ENCODE results near the gene STK39.
A peak's percentile ranks its signal among the peaks of the same experiment; 100 is the strongest.
"Not testable (repeated sequence)": the region's sequence is repeated elsewhere in the genome, so short reads cannot be mapped to it uniquely, and the experiment has no call there.

Gene STK39

GRCh38 chr2:168247341-168248261, at the start of gene STK39:
TSS of gene STK39 (minus strand) at chr2:168247595. CDS start at chr2:168247435, 160 bp downstream.
- peak; percentile 83 for DNase-seq

- no peak for DNase-seq
These were observed 47.7 kb upstream of the STK39 start for GRCh38 chr2:168295051-168295450.

- no peak for DNase-seq
These were observed 47.0 kb upstream of the STK39 start for GRCh38 chr2:168294409-168294808.

GRCh38 chr2:168293766-168294165, 46.4 kb upstream of the STK39 start:
- DNase-seq = no peak

GRCh38 chr2:168290391-168290790, 43.0 kb upstream of the STK39 start:
- no peak for DNase-seq

GRCh38 chr2:168289880-168290279, 42.5 kb upstream of the STK39 start:
- DNase-seq = no peak

GRCh38 chr2:168286535-168286934, 39.1 kb upstream of the STK39 start:
- DNase-seq = no peak

GRCh38 chr2:168278424-168278888, 31.1 kb upstream of the STK39 start:
- no peak for DNase-seq

GRCh38 chr2:168277276-168277675, 29.9 kb upstream of the STK39 start:
- DNase-seq = no peak

GRCh38 chr2:168272225-168272624, 24.8 kb upstream of the STK39 start:
- no peak for DNase-seq

- not testable (repeated sequence) for DNase-seq
These were observed 15.5 kb upstream of the STK39 start for GRCh38 chr2:168262926-168263325.

- DNase-seq = no peak
These were observed 9.1 kb upstream of the STK39 start for GRCh38 chr2:168256448-168256847.

- DNase-seq = no peak
These were observed 8.5 kb upstream of the STK39 start for GRCh38 chr2:168255866-168256265.

- DNase-seq = no peak
These were observed 7.7 kb upstream of the STK39 start for GRCh38 chr2:168255103-168255502.

- DNase-seq = no peak
These were observed 7.0 kb upstream of the STK39 start for GRCh38 chr2:168254158-168254935.

GRCh38 chr2:168253379-168253778, 6.0 kb upstream of the STK39 start:
- DNase-seq = no peak

GRCh38 chr2:168252976-168253375, 5.6 kb upstream of the STK39 start:
- DNase-seq = no peak

- peak; percentile 50 for DNase-seq
These were observed 683 bp downstream of the STK39 start for GRCh38 chr2:168246483-168247340.

- DNase-seq = no peak
These were observed 1.3 kb downstream of the STK39 start for GRCh38 chr2:168246072-168246482.

GRCh38 chr2:168245074-168245825, 2.1 kb downstream of the STK39 start:
- DNase-seq = no peak

- no peak for DNase-seq
These were observed 3.1 kb downstream of the STK39 start for GRCh38 chr2:168244318-168244717.

GRCh38 chr2:168243061-168243460, 4.3 kb downstream of the STK39 start:
- no peak for DNase-seq

Measured in GDM1 (cell line).